ENCODE results near the gene MTX2.

The MTX2 gene

GRCh38 chr2:176251928-176252327 is 17.3 kb upstream of the MTX2 start:
- TF ChIP-seq EZH2phosphoT487 (conservative IDR thresholded peaks at IDR 0.05; ENCODE audit: low read length) = no peak
- TF ChIP-seq CTCF (IDR thresholded peaks at IDR 0.05; ENCODE audit: insufficient read depth, low read length, poor library complexity, severe bottlenecking) = no peak

GRCh38 chr2:176260689-176261088 is 8.6 kb upstream of the MTX2 start:
- no peaks in the 10 kb centered on the region for H3K27me3 ChIP-seq (ENCODE audit: low read length)
- no peaks in the 10 kb centered on the region for H3K36me3 ChIP-seq (ENCODE audit: low read length)
- H3F3A ChIP-seq (ENCODE audit: insufficient read depth) = no peaks in the 10 kb centered on the region
- no peak overlapping the region for H3K27ac ChIP-seq (ENCODE audit: low read depth, low read length)
- no peak overlapping the region for H3K4me3 ChIP-seq (ENCODE audit: insufficient read depth, low read length, poor library complexity, severe bottlenecking)
- H2AFZ ChIP-seq (ENCODE audit: low read depth, low read length, severe bottlenecking) = no peak overlapping the region
- TF ChIP-seq EZH2phosphoT487 (conservative IDR thresholded peaks at IDR 0.05; ENCODE audit: low read length) (no peak), CTCF (IDR thresholded peaks at IDR 0.05; ENCODE audit: insufficient read depth, low read length, poor library complexity, severe bottlenecking) (no peak)
- H3K79me2 ChIP-seq (ENCODE audit: insufficient read depth, low read length) = no peaks in the 10 kb centered on the region
- no peaks in the 10 kb centered on the region for H3K9me3 ChIP-seq (ENCODE audit: insufficient read depth, low read length)
- no peaks in the 10 kb centered on the region for H3K9me2 ChIP-seq (replicated peaks; ENCODE audit: insufficient read depth, low read length)
- no peak overlapping the region for H3K4me2 ChIP-seq (ENCODE audit: low read depth, low read length, poor library complexity, severe bottlenecking)
- no peaks in the 10 kb centered on the region for H4K20me1 ChIP-seq (ENCODE audit: low read depth, low read length)
- H3K9ac ChIP-seq (ENCODE audit: low read length) = no peak overlapping the region

More at GRCh38 chr2:176251928-176252327, 17.3 kb upstream of the MTX2 start:
- Histone ChIP-seq H3K36me3 (ENCODE audit: low read length) (no peaks in the 10 kb centered on the region), H3K27me3 (ENCODE audit: low read length) (no peaks in the 10 kb centered on the region), H2AFZ (ENCODE audit: low read depth, low read length, severe bottlenecking) (no peak overlapping the region), H3K9ac (ENCODE audit: low read length) (no peak overlapping the region), H3K9me2 (replicated peaks; ENCODE audit: insufficient read depth, low read length) (no peaks in the 10 kb centered on the region), H3K4me3 (ENCODE audit: insufficient read depth, low read length, poor library complexity, severe bottlenecking) (no peak overlapping the region), H3K9me3 (ENCODE audit: insufficient read depth, low read length) (no peaks in the 10 kb centered on the region), H3F3A (ENCODE audit: insufficient read depth) (no peaks in the 10 kb centered on the region), H4K20me1 (ENCODE audit: low read depth, low read length) (no peaks in the 10 kb centered on the region), H3K4me2 (ENCODE audit: low read depth, low read length, poor library complexity, severe bottlenecking) (no peak overlapping the region), H3K79me2 (ENCODE audit: insufficient read depth, low read length) (no peaks in the 10 kb centered on the region), H3K27ac (ENCODE audit: low read depth, low read length) (no peak overlapping the region)

GRCh38 chr2:176261136-176261535 is 8.1 kb upstream of the MTX2 start:
- Histone ChIP-seq H3K27me3 (ENCODE audit: low read length) (no peaks in the 10 kb centered on the region), H3K36me3 (ENCODE audit: low read length) (no peaks in the 10 kb centered on the region), H3K27ac (ENCODE audit: low read depth, low read length) (no peak overlapping the region), H4K20me1 (ENCODE audit: low read depth, low read length) (no peaks in the 10 kb centered on the region), H3K79me2 (ENCODE audit: insufficient read depth, low read length) (no peaks in the 10 kb centered on the region), H3F3A (ENCODE audit: insufficient read depth) (no peaks in the 10 kb centered on the region), H3K4me3 (ENCODE audit: insufficient read depth, low read length, poor library complexity, severe bottlenecking) (no peak overlapping the region), H2AFZ (ENCODE audit: low read depth, low read length, severe bottlenecking) (no peak overlapping the region), H3K9me2 (replicated peaks; ENCODE audit: insufficient read depth, low read length) (no peaks in the 10 kb centered on the region), H3K9ac (ENCODE audit: low read length) (no peak overlapping the region), H3K9me3 (ENCODE audit: insufficient read depth, low read length) (no peaks in the 10 kb centered on the region), H3K4me2 (ENCODE audit: low read depth, low read length, poor library complexity, severe bottlenecking) (no peak overlapping the region)
- TF ChIP-seq EZH2phosphoT487 (conservative IDR thresholded peaks at IDR 0.05; ENCODE audit: low read length) = no peak
- TF ChIP-seq CTCF (IDR thresholded peaks at IDR 0.05; ENCODE audit: insufficient read depth, low read length, poor library complexity, severe bottlenecking) = no peak
